B cell (primary cell): ENCODE data around the gene KIRREL3. TPM values are rescaled to one million over a fixed set of nuclear protein-coding genes. Genes with fewer than 3 reads are reported as not detected.

Experiments used
- ATAC-seq: fragments of 200-7000 bp; cut with Tn5 transposase; one replicate; pipeline ENCODE4 v1.10.0; 2021; ENCODE audit warnings: low read depth, mild to moderate bottlenecking, moderate number of reproducible peaks, moderate library complexity
- CTCF ChIA-PET: fragments of 350-600 bp; sonication (Branson Sonifier 250); formaldehyde crosslinking; loops from one replicate; lab custom pipeline; 2021; ENCODE audit warnings: antibody characterized with exemption, inconsistent platforms; lab: Charles Lee
- POLR2A ChIA-PET: fragments of 350-600 bp; sonication (Branson Sonifier 250); formaldehyde crosslinking; loops from one replicate; lab custom pipeline; 2021; ENCODE audit warnings: antibody characterized with exemption; lab: Charles Lee
- DNase-seq: peaks from one replicate; pipeline ENCODE4 v3.0.0; 2013
- H2AFZ ChIP-seq: 2 replicates; pipeline ENCODE4 v1.6.1; 2012; ENCODE audit warnings: mild to moderate bottlenecking, low read depth, low read length; ENCODE audit not compliant: insufficient read depth, poor library complexity, severe bottlenecking
- H3K27ac ChIP-seq, 2 donors: 1 replicate in 1 of 2; 2 replicates in 1 of 2; pipeline ENCODE4 v1.5.1; 2012 to 2013; ENCODE audit warnings: low read length in 2 of 2, mild to moderate bottlenecking in 2 of 2, moderate library complexity in 1 of 2
- H3K27me3 ChIP-seq, 4 experiments: fragments of 200-600 bp in 1 of 4; sonication (generic) in 1 of 4; replicated peaks in 1 of 4; 1 replicate in 2 of 4; 2 replicates in 2 of 4; pipeline versions ENCODE4 v1.6.1 to v1.7.0; 2013 to 2016; ENCODE audit warnings: low read length in 3 of 4, mild to moderate bottlenecking in 2 of 4, mixed read lengths in 1 of 4, moderate library complexity in 1 of 4; ENCODE audit not compliant: insufficient read depth in 4 of 4, control insufficient read depth in 3 of 4; ENCODE audit errors: control extremely low read depth in 1 of 4
- H3K36me3 ChIP-seq, 2 experiments: replicated peaks in 1 of 2; 1 replicate in 1 of 2; 2 replicates in 1 of 2; pipeline versions ENCODE4 v1.6.1 to v1.7.1; 2013; ENCODE audit warnings: low read length in 1 of 2; ENCODE audit not compliant: insufficient read depth in 2 of 2, control insufficient read depth in 1 of 2; ENCODE audit errors: control extremely low read depth in 1 of 2, extremely low read depth in 1 of 2
- H3K4me1 ChIP-seq, 2 donors: fragments of 200-600 bp in 1 of 2; sonication (generic) in 1 of 2; 1 replicate in 1 of 2; 2 replicates in 1 of 2; pipeline versions ENCODE4 v1.5.1 to v1.6.1; 2013 to 2017; ENCODE audit warnings: low read length in 2 of 2; ENCODE audit not compliant: control insufficient read depth in 2 of 2, insufficient read depth in 2 of 2
- H3K4me2 ChIP-seq: replicated peaks from 2 replicates; pipeline ENCODE3; 2012; ENCODE audit warnings: mild to moderate bottlenecking, low read depth, low read length; ENCODE audit not compliant: poor library complexity, severe bottlenecking
- H3K4me3 ChIP-seq, 5 experiments: fragments of 200-600 bp in 1 of 5; sonication (generic) in 1 of 5; 1 replicate in 3 of 5; 2 replicates in 2 of 5; pipeline versions ENCODE4 v1.5.1 to v1.7.0; 2011 to 2016; ENCODE audit warnings: low read length in 4 of 5, mild to moderate bottlenecking in 4 of 5, low read depth in 2 of 5, control low read depth in 1 of 5, moderate library complexity in 1 of 5; ENCODE audit not compliant: insufficient read depth in 1 of 5; ENCODE audit errors: control extremely low read depth in 1 of 5, extremely low read depth in 1 of 5
- H3K79me2 ChIP-seq: fragments of 200-600 bp; sonication (generic); one replicate; pipeline ENCODE4 v1.6.0; 2016; ENCODE audit warnings: low read length; ENCODE audit not compliant: control insufficient read depth, insufficient read depth
- H3K9ac ChIP-seq: fragments of 200-600 bp; sonication (generic); 2 replicates; pipeline ENCODE4 v1.6.1; 2017; ENCODE audit warnings: mild to moderate bottlenecking, low read length, moderate library complexity
- H3K9me3 ChIP-seq, 3 donors: one replicate each; pipeline versions ENCODE4 v1.6.1 to v1.7.1; 2013; ENCODE audit warnings: low read length in 2 of 3; ENCODE audit not compliant: control insufficient read depth in 2 of 3, insufficient read depth in 1 of 3; ENCODE audit errors: control extremely low read depth in 1 of 3
- H4K20me1 ChIP-seq: 2 replicates; pipeline ENCODE4 v1.6.0; 2012; ENCODE audit warnings: mild to moderate bottlenecking, low read length; ENCODE audit not compliant: insufficient read depth, control insufficient read depth, poor library complexity, severe bottlenecking
- H3K27ac Mint-ChIP-seq: one replicate; pipeline ENCODE4 v1.8.0; 2021; ENCODE audit warnings: mixed read lengths
- H3K27me3 Mint-ChIP-seq: one replicate; pipeline ENCODE4 v1.8.0; 2021; ENCODE audit warnings: mixed read lengths
- H3K4me1 Mint-ChIP-seq: one replicate; pipeline ENCODE4 v1.8.0; 2021; ENCODE audit warnings: mixed read lengths
- H3K4me3 Mint-ChIP-seq: one replicate; pipeline ENCODE4 v1.8.0; 2021; ENCODE audit warnings: mixed read lengths
- H3K9me3 Mint-ChIP-seq: one replicate; pipeline ENCODE4 v1.8.0; 2022; ENCODE audit warnings: mixed read lengths; ENCODE audit not compliant: insufficient read depth
- EZH2 ChIP-seq: IDR thresholded peaks from 2 replicates; pipeline ENCODE4 v1.6.1; 2012; ENCODE audit warnings: borderline replicate concordance, low read depth, mild to moderate bottlenecking, moderate library complexity, low read length; ENCODE audit not compliant: insufficient read depth, poor library complexity, severe bottlenecking
- WGBS: methylation state at CpG from one replicate; pipeline ENCODE4 v1.1.5; 2013; ENCODE audit warnings: missing lambda C conversion rate; ENCODE audit not compliant: insufficient coverage; 5-methylcytosine and 5-hydroxymethylcytosine counted together
- intact Hi-C: fragments of 100-400 bp; cut with micrococcal nuclease; formaldehyde crosslinking; loops from one replicate; pipeline ENCODE4 v1.10.0; 2022
- polyA plus RNA-seq: library from polyadenylated mRNA; depleted of rRNA; stranded (reverse); fragments of >200 nt; gene quantifications from 2 replicates; pipeline ENCODE4 v1.2.3, GENCODE V29; 2012
- total RNA-seq, 2 donors: library from RNA; stranded (reverse); fragments of 120-200 nt in 1 of 2; gene quantifications; 1 replicate in 1 of 2; 2 replicates in 1 of 2; pipeline versions ENCODE4 v1.2.3 to v1.2.4, GENCODE V29; 2013 to 2022
- TF ChIP-seq, protein P1 (sequence below): fragments of 200-600 bp; IDR thresholded peaks from one replicate; pipeline ENCODE4 v1.8.0; 2022; ENCODE audit warnings: antibody characterized with exemption, mild to moderate bottlenecking

KIRREL3 gene
- total and polyA plus RNA-seq, 2 donors (not counting 1 experiment from before 2014, with no cell fraction given), result not detected

DNA sequence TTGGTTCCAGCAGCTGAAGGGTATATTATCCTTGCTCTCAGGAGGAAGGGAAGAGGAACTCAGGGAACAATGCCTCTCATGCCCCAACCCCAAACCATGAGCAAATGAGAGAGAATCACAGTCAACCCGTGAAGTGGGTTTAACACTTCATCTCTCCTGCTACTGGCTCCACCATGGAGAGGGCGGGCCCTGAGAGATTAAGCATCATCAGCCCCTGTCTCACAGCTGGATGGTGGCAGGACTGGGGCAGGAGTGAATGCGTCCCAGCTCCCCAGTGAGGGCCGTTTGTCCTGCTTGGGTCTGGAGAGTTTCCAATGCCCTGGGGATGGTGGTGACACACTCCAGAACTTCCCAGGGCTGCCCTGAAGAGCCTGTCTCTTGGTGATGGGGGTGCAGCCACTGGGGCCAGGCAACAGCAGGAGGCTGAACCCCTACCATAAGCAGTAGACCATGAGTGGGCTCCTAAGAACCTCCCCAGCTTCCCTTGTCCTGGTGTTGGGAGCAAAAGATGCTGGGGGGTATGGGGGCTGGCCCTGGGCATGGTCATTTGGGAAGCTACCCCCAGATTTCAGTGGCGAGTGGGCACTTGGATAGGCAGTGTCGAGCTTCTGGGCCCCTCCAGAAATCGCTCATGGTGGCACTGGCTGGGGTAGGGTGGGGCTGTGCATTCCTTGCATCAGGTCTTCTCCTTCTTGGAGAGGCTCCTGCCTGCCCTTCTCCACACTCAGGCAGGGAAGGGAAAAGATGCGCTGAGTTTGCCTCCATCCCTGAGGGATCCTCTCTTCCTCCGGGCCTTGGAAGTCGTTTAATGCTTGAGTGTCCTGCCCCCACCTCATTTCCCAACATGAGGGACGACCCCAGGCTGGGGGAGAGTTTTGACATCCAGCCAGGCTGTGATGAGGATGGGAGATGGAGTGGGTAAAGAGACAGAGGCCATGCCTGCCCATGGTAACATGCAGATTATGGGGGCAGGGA lies 487.5 kb downstream of the KIRREL3 start:
- no peaks in the 10 kb centered on the region for H3K4me1 ChIP-seq
- peaks cover 0 to 4% (median 0%) of the 10 kb centered on the region in 4 experiments for H3K27me3 ChIP-seq
- TF ChIP-seq, protein P1, sequence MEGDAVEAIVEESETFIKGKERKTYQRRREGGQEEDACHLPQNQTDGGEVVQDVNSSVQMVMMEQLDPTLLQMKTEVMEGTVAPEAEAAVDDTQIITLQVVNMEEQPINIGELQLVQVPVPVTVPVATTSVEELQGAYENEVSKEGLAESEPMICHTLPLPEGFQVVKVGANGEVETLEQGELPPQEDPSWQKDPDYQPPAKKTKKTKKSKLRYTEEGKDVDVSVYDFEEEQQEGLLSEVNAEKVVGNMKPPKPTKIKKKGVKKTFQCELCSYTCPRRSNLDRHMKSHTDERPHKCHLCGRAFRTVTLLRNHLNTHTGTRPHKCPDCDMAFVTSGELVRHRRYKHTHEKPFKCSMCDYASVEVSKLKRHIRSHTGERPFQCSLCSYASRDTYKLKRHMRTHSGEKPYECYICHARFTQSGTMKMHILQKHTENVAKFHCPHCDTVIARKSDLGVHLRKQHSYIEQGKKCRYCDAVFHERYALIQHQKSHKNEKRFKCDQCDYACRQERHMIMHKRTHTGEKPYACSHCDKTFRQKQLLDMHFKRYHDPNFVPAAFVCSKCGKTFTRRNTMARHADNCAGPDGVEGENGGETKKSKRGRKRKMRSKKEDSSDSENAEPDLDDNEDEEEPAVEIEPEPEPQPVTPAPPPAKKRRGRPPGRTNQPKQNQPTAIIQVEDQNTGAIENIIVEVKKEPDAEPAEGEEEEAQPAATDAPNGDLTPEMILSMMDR, result no peak
- no peak for TF ChIP-seq EZH2
- 97% methylated on average over 5 of the region's 11 CpGs for whole genome bisulfite sequencing
- DNase-seq (no peak), ATAC-seq (no peak)
- H3K4me3 Mint-ChIP-seq, result no peak overlapping the region
- no peaks in the 10 kb centered on the region for H3K9me3 Mint-ChIP-seq
- H3K27ac Mint-ChIP-seq, result no peak overlapping the region
- no peaks in the 10 kb centered on the region for H3K79me2 ChIP-seq
- CTCF ChIA-PET, result no interaction called here
- H4K20me1 ChIP-seq, result no peaks in the 10 kb centered on the region
- H3K4me1 Mint-ChIP-seq, result no peaks in the 10 kb centered on the region
- H3K9ac ChIP-seq, result no peak overlapping the region
- H3K36me3 ChIP-seq, result no peaks in the 10 kb centered on the region
- POLR2A ChIA-PET, result no interaction called here
- H3K27ac ChIP-seq, result no peak overlapping the region
- no peak overlapping the region for H3K4me3 ChIP-seq
- no peaks in the 10 kb centered on the region for H3K9me3 ChIP-seq
- H3K27me3 Mint-ChIP-seq, result peaks cover 21% of the 10 kb centered on the region
- intact Hi-C loops, result no loop called here
- H3K4me2 ChIP-seq, result no peak overlapping the region
- H2AFZ ChIP-seq, result no peak overlapping the region

DNA sequence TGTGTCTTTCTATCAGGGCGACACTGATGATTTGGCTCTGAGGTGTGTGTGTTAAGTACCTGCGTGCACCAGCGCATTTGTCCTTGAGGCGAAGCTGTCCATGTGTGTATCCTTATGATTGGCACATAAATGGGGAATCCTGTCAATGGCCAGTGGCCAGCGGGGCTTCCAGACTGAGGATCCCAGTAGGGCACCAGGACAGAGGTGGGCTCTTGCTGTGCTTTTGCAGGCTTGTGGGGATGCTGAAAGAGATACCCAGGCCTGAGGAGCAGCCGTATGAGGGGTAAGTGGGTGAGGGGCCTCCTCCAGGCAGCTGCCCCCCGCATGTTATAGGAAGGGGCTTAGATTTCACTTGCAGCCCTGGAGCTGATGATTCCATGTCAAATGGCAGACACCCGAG lies 488.3 kb downstream of the KIRREL3 start:
- H3K4me2 ChIP-seq, result no peak overlapping the region
- H3K27ac ChIP-seq, result no peak overlapping the region
- CTCF ChIA-PET, result no interaction called here
- no peaks in the 10 kb centered on the region for H3K36me3 ChIP-seq
- POLR2A ChIA-PET, result no interaction called here
- no peak overlapping the region for H3K9ac ChIP-seq
- H3K79me2 ChIP-seq, result no peaks in the 10 kb centered on the region
- ATAC-seq (no peak), DNase-seq (no peak)
- Mint-ChIP-seq H3K4me1 (no peaks in the 10 kb centered on the region), H3K9me3 (no peaks in the 10 kb centered on the region), H3K27ac (no peak overlapping the region), H3K27me3 (peaks cover 21% of the 10 kb centered on the region), H3K4me3 (no peak overlapping the region)
- peaks cover 0 to 3% (median 0%) of the 10 kb centered on the region in 3 donors for H3K9me3 ChIP-seq
- no peaks in the 10 kb centered on the region for H4K20me1 ChIP-seq
- intact Hi-C loops, result no loop called here
- H3K4me3 ChIP-seq, result no peak overlapping the region
- no peaks in the 10 kb centered on the region for H3K4me1 ChIP-seq
- 76% methylated on average over 8 of the region's 8 CpGs for WGBS
- H3K27me3 ChIP-seq, result peaks cover 0 to 4% (median 0%) of the 10 kb centered on the region in 4 experiments
- no peak overlapping the region for H2AFZ ChIP-seq
- TF ChIP-seq, protein P1, result no peak
- no peak for TF ChIP-seq EZH2
